ENCODE data around the gene NME4. TPM values are rescaled to one million over a fixed set of nuclear protein-coding genes. Genes with fewer than 3 reads are reported as not detected.

NME4 gene
- polyA plus RNA-seq, 1 of the 3 experiments (the other 2 are of a cell fraction) = 509 TPM

GRCh38 chr16:354971-355461, 42.0 kb upstream of the NME4 start:
- Histone ChIP-seq H3F3A (replicated peaks; ENCODE audit: insufficient read depth) (no peaks in the 10 kb centered on the region), H2AFZ (ENCODE audit: low read depth) (no peak overlapping the region), H3K79me2 (ENCODE audit: insufficient read depth) (peaks cover 20% of the 10 kb centered on the region), H3K36me3 (replicated peaks in 1 of 2; ENCODE audit: control insufficient read depth in 1 of 2, insufficient read depth in 2 of 2, low read length in 1 of 2) (peaks cover 4 to 6% of the 10 kb centered on the region in 2 experiments), H3K27ac (ENCODE audit: low read depth in 2 of 2, low read length in 1 of 2) (no peak overlapping the region), H3K9ac (no peak overlapping the region), H3K4me3 (ENCODE audit: low read depth in 2 of 2, low read length in 1 of 2) (no peak overlapping the region), H3K4me2 (no peak overlapping the region), H4K20me1 (ENCODE audit: insufficient read depth) (peaks cover 12% of the 10 kb centered on the region; the same call in 1 of the 2 replicates), H3K9me3 (no peaks in the 10 kb centered on the region), H3K9me2 (no peaks in the 10 kb centered on the region), H3K4me1 (ENCODE audit: control insufficient read depth in 1 of 2, insufficient read depth in 2 of 2, low read depth in 1 of 2, low read length in 1 of 2) (peaks cover 0 to 4% of the 10 kb centered on the region in 2 experiments; a peak in 2 of 4 replicates), H3K27me3 (ENCODE audit: insufficient read depth) (no peaks in the 10 kb centered on the region)
- POLR2A ChIA-PET = no interaction called here
- DNase-seq = no peak
- WGBS (ENCODE audit: low lambda C conversion rate) = 84% methylated on average over 8 of the region's 10 CpGs
- TF ChIP-seq USF1 (IDR thresholded peaks at IDR 0.05; ENCODE audit: borderline replicate concordance, low read depth) (no peak), SMC3 (IDR thresholded peaks at IDR 0.05; ENCODE audit: low read depth, low read length) (no peak), TEAD4 (IDR thresholded peaks at IDR 0.05; ENCODE audit: borderline replicate concordance, insufficient read depth) (no peak), NFIC (IDR thresholded peaks at IDR 0.05; ENCODE audit: borderline replicate concordance) (no peak), EZH2phosphoT487 (IDR thresholded peaks at IDR 0.05; ENCODE audit: borderline replicate concordance, low read depth) (no peak), SIN3A (IDR thresholded peaks at IDR 0.05; ENCODE audit: borderline replicate concordance, low read depth, low read length) (no peak), RAD21 (IDR thresholded peaks at IDR 0.05; ENCODE audit: low read length) (no peak), RFX5 (IDR thresholded peaks at IDR 0.05; ENCODE audit: low read length) (no peak), FOSL2 (IDR thresholded peaks at IDR 0.05; ENCODE audit: borderline replicate concordance, low read depth) (no peak), GABPA (IDR thresholded peaks at IDR 0.05; ENCODE audit: low read depth) (no peak), USF2 (IDR thresholded peaks at IDR 0.05; ENCODE audit: borderline replicate concordance, low read depth, low read length) (no peak), EP300 (IDR thresholded peaks at IDR 0.05; ENCODE audit: borderline replicate concordance in 1 of 2, low read depth in 1 of 2, low read length in 1 of 2) (no peak), IRF3 (IDR thresholded peaks at IDR 0.05; ENCODE audit: low read depth, low read length) (no peak), NRF1 (IDR thresholded peaks at IDR 0.05; ENCODE audit: low read depth, low read length) (no peak), POLR2AphosphoS5 (IDR thresholded peaks at IDR 0.05; ENCODE audit: low read depth, low read length) (no peak)
- CTCF ChIA-PET = interaction anchor here (0.8 to 1.2 kb wide), 3 partner anchors 14 to 238 kb away, joined by 3 to 4 read pairs (median 4); no protein-coding TSS in a partner anchor
